Ovary (tissue), 9 donors: ENCODE data around the gene SUGCT. TPM values are rescaled to one million over a fixed set of nuclear protein-coding genes. Genes with fewer than 3 reads are reported as not detected.

Source experiments
- DNase-seq, 5 donors: peaks; one replicate each; pipeline ENCODE4 v3.0.0-alpha.2; 2019 to 2020
- H3K27ac ChIP-seq, 2 donors: fragments of 200-600 bp; one replicate each; pipeline versions ENCODE4 v1.5.1 to v1.8.0; 2019 to 2022
- H3K27me3 ChIP-seq: fragments of 200-600 bp; one replicate; pipeline ENCODE4 v1.8.0; 2022
- H3K36me3 ChIP-seq: fragments of 200-600 bp; sonication (generic); one replicate; pipeline ENCODE4 v1.5.1; 2019
- H3K4me1 ChIP-seq: one replicate; pipeline ENCODE4 v1.8.1; 2013; ENCODE audit warnings: mild to moderate bottlenecking, moderate library complexity; ENCODE audit not compliant: insufficient read depth
- H3K4me3 ChIP-seq: fragments of 200-600 bp; sonication (generic); one replicate; pipeline ENCODE4 v1.5.1; 2017
- H3K9me3 ChIP-seq, 2 donors: fragments of 200-600 bp in 1 of 2; sonication (generic) in 1 of 2; one replicate each; pipeline versions ENCODE4 v1.5.1 to v1.8.1; 2013 to 2019; ENCODE audit warnings: mild to moderate bottlenecking in 1 of 2, moderate library complexity in 1 of 2
- EP300 ChIP-seq: sonication (generic); formaldehyde crosslinking; IDR thresholded peaks from one replicate; pipeline ENCODE4 v1.6.1; 2017; ENCODE audit warnings: antibody characterized with exemption
- POLR2A ChIP-seq: fragments of 450-650 bp; IDR thresholded peaks from one replicate; pipeline ENCODE4 v1.6.1; 2017; ENCODE audit warnings: antibody characterized with exemption, mild to moderate bottlenecking, moderate library complexity
- WGBS, 3 donors: extraction: QIAGEN DNeasy Blood & Tissue Kit in 1 of 3; methylation state at CpG; one replicate each; pipeline versions ENCODE4 v1.1.5 to v1.1.7; 2013 to 2017; 5-methylcytosine and 5-hydroxymethylcytosine counted together
- intact Hi-C, 4 donors: fragments of 100-400 bp; cut with DNase I; formaldehyde crosslinking; loops; one replicate each; pipeline versions ENCODE4 v1.11.0 to v1.15.1; 2022 to 2023
- polyA plus RNA-seq, 2 donors: library from polyadenylated mRNA; stranded (reverse); fragments of 200-250 nt in 1 of 2; fragments of 350-450 nt in 1 of 2; fragmentation: Illumina TruSeq in 1 of 2; extraction: RNeasy Lipid Tissue Mini Kit (QIAGEN cat#74804) in 1 of 2; gene quantifications; one replicate each; pipeline ENCODE4 v1.2.3, GENCODE V29; 2013 to 2014
- total RNA-seq, 7 donors: library from RNA; depleted of rRNA in 2 of 7; stranded (reverse); fragments of >200 nt in 2 of 7; fragmentation: NEBNext Ultra II Directional in 3 of 7; extraction: Animal tissue kit (Norgen Biotek cat#: 25700) in 3 of 7; gene quantifications; one replicate each; pipeline versions ENCODE4 v1.1.0 to v1.2.4, GENCODE V29; 2016 to 2023
- TF ChIP-seq, protein P1 (sequence below), 3 donors: fragments of 450-650 bp in 2 of 3; fragments of 200-600 bp in 1 of 3; IDR thresholded peaks; one replicate each; pipeline versions ENCODE4 v1.5.1 to v1.8.0; 2016 to 2022; ENCODE audit warnings: antibody characterized with exemption in 3 of 3, mild to moderate bottlenecking in 1 of 3
- donor health status: DM: no; HTN: no; CAD: no; lungs with moderate emphysema.
- donor health status: DM: no; HTN: no; CAD: no.
- donor health status: Bipolar disorder and iron deficiency.
- donor health status: DM: yes; HTN: yes; CAD: no.
- donor health status: DM: no; HTN: no; CAD: no.
- donor health status: DM: yes; HTN: yes; CAD: no.

The SUGCT gene
- total and polyA plus RNA-seq, 9 donors, result 3.4 to 9.3 (median 7.8) TPM

GRCh38 chr7:40899151-40899550 is 764.3 kb downstream of the SUGCT start:
- no peaks in the 10 kb centered on the region for H3K36me3 ChIP-seq
- no peaks in the 10 kb centered on the region for H3K9me3 ChIP-seq
- intact Hi-C loops, result no loop called here
- TF ChIP-seq, protein P1, sequence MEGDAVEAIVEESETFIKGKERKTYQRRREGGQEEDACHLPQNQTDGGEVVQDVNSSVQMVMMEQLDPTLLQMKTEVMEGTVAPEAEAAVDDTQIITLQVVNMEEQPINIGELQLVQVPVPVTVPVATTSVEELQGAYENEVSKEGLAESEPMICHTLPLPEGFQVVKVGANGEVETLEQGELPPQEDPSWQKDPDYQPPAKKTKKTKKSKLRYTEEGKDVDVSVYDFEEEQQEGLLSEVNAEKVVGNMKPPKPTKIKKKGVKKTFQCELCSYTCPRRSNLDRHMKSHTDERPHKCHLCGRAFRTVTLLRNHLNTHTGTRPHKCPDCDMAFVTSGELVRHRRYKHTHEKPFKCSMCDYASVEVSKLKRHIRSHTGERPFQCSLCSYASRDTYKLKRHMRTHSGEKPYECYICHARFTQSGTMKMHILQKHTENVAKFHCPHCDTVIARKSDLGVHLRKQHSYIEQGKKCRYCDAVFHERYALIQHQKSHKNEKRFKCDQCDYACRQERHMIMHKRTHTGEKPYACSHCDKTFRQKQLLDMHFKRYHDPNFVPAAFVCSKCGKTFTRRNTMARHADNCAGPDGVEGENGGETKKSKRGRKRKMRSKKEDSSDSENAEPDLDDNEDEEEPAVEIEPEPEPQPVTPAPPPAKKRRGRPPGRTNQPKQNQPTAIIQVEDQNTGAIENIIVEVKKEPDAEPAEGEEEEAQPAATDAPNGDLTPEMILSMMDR (IDR thresholded peaks at IDR 0.05), result no peak
- TF ChIP-seq EP300, result no peak
- TF ChIP-seq POLR2A, result no peak
- H3K4me3 ChIP-seq, result no peak overlapping the region
- WGBS, 3 donors, result 90 to 95% (median 92%) methylated on average over 15 of the region's 15 CpGs
- no peaks in the 10 kb centered on the region for H3K27me3 ChIP-seq
- DNase-seq, result no peak
- no peak overlapping the region for H3K27ac ChIP-seq
- no peaks in the 10 kb centered on the region for H3K4me1 ChIP-seq

DNA sequence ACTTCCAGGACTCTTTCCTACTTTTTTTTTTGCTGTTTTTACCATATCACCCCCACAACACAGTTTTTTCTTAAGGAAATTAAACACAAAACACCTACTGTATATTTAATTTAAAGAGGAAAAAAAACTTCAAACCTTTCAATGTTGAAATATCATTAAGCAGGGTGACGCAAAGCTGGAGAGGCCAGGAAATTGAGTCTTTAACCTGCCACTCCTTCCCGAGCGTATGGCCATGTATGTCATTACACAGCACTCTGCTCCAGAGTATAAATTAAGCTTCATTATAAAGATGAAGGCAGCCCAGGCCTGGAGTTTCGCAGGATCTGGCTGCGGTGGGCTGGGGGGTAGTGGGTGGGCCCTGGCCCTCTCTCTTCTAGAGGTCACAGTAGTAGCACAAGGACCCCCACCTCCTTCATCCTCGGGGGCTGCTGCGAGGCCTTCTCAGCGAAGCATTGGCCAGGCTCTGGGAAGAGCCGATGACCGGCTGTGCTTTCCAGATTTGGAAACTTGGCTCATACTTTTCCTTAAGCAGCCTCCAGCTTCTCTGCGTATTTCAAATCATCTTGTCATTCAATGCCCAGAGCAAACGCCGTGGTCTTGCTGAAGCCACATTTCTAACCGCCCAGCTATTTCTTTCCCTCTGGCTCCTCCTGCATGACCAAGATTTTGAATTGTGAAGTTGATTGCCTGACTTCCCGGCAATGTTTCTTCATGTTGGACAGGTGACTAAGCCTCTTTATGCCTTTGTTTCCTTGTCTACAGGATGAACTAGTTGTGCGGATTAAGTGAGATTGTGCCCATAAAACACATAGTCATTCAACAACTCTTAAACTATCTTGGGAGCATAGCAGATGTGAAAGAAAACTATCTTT is 765.1 kb downstream of the SUGCT start:
- 76 to 89% (median 87%) methylated on average over 16 of the region's 16 CpGs for WGBS, 3 donors
- no peak overlapping the region for H3K27ac ChIP-seq

DNA sequence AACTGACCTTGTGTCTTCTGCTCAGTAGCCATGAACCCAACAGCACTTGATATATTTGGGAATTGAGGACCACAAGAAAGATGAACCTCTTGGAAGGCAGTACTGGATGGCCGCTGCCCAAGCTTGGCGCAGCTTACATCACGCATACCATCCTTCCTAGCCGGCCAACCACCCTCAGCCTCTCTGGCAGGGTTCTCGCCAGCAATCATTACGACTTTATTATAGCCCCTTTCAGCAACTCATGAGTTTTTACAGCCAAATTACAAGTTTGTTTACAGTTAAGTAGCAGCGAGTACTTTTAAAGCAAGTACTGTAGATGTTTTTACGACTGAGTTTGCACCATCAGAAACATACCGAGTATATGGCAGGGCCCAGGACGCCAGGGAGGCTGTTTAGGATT is 769.1 kb downstream of the SUGCT start:
- Histone ChIP-seq H3K4me3 (no peak overlapping the region), H3K27me3 (no peaks in the 10 kb centered on the region), H3K27ac (no peak overlapping the region), H3K9me3 (no peaks in the 10 kb centered on the region), H3K4me1 (no peaks in the 10 kb centered on the region), H3K36me3 (no peaks in the 10 kb centered on the region)
- no peak for TF ChIP-seq POLR2A
- TF ChIP-seq, protein P1 (IDR thresholded peaks at IDR 0.05), result no peak
- TF ChIP-seq EP300, result no peak
- whole genome bisulfite sequencing, 3 donors, result 87 to 91% (median 88%) methylated on average over 10 of the region's 10 CpGs
- DNase-seq, result no peak
- intact Hi-C loops, result no loop called here

More for the DNA sequence above, 765.1 kb downstream of the SUGCT start:
- no peaks in the 10 kb centered on the region for H3K9me3 ChIP-seq
- H3K36me3 ChIP-seq, result no peaks in the 10 kb centered on the region
- no peaks in the 10 kb centered on the region for H3K27me3 ChIP-seq
- DNase-seq, result no peak
- TF ChIP-seq, protein P1 (IDR thresholded peaks at IDR 0.05), result no peak
- TF ChIP-seq POLR2A (no peak), EP300 (no peak)
- no peak overlapping the region for H3K4me3 ChIP-seq
- intact Hi-C loops, result no loop called here
- H3K4me1 ChIP-seq, result no peaks in the 10 kb centered on the region

GRCh38 chr7:40907286-40907685 is 772.5 kb downstream of the SUGCT start:
- 79 to 84% (median 84%) methylated on average over 3 of the region's 3 CpGs for WGBS, 3 donors
- H3K9me3 ChIP-seq, result no peaks in the 10 kb centered on the region
- H3K4me3 ChIP-seq, result no peak overlapping the region
- DNase-seq, result no peak
- H3K27ac ChIP-seq, result no peak overlapping the region
- no peak for TF ChIP-seq EP300
- no peak for TF ChIP-seq POLR2A
- TF ChIP-seq, protein P1 (IDR thresholded peaks at IDR 0.05), result no peak
- H3K27me3 ChIP-seq, result no peaks in the 10 kb centered on the region
- intact Hi-C loops, result no loop called here
- H3K36me3 ChIP-seq, result no peaks in the 10 kb centered on the region
- H3K4me1 ChIP-seq, result no peaks in the 10 kb centered on the region
